ENCODE measurements around the gene TRERF1. TPM values are rescaled to one million over a fixed set of nuclear protein-coding genes. Genes with fewer than 3 reads are reported as not detected.
"Not testable (repeated sequence)": the region's sequence is repeated elsewhere in the genome, so short reads cannot be mapped to it uniquely, and the experiment has no call there.

TRERF1 gene
- total RNA-seq, 1 donor from 2014 or later, result 0.86 TPM

DNA sequence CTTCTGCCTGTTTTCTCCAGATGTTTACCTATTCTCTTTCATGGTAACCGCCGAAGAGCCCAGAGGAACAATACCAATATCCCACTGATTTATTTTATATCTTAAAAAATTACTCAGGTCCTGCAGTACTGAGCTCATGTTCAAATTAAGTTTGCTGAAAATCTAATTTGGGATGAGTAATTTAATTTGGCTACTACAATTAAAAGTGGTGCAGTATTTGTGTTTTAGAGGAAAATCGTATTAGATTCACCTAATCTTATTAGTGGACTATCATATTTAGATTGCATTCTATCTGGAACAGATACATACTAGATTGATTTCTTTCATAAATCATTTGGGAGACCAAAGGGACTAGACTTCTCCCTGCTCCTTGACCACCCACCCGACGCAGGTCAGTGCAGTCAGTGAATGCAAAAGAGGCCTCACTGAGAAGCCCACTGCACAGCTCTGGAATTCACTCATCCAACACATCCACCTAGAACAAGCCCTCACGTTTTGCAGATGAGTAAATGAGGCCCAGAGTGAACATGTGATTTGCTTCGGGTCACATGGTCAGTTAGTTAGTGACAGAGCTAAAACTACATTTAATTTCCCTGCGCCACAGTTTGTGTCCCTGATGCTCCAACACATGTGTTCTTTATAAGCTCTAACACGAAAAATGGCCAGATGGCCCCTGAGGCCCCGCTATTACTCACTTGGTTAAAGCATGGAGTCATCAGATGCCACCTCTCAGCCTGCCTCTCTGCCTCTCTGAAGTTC is 101.8 kb downstream of the TRERF1 start:
- DNase-seq (ENCODE audit: low spot score), result no peak
- intact Hi-C loops (cut with DNase I), result no loop called here

DNA sequence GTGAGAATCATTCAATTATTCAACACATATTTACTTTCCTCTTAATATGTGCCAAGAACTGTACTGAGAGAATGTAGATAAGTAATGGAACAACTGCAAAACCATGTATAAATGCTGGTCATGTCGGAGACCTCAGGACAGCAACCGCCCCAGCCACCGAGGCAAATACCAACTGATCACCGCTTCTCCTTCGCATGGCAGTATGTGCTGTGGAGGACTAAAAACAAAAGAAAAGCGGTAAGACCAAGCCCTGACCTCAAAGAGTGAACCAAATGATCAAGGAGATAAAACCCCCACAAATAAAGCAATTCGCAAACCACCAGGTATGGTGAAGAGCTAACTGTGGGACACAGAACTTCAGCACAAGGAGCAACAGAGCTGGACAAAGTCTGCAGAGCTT is 104.3 kb downstream of the TRERF1 start:
- DNase-seq (ENCODE audit: low spot score), result no peak
- intact Hi-C loops (cut with DNase I), result no loop called here

DNA sequence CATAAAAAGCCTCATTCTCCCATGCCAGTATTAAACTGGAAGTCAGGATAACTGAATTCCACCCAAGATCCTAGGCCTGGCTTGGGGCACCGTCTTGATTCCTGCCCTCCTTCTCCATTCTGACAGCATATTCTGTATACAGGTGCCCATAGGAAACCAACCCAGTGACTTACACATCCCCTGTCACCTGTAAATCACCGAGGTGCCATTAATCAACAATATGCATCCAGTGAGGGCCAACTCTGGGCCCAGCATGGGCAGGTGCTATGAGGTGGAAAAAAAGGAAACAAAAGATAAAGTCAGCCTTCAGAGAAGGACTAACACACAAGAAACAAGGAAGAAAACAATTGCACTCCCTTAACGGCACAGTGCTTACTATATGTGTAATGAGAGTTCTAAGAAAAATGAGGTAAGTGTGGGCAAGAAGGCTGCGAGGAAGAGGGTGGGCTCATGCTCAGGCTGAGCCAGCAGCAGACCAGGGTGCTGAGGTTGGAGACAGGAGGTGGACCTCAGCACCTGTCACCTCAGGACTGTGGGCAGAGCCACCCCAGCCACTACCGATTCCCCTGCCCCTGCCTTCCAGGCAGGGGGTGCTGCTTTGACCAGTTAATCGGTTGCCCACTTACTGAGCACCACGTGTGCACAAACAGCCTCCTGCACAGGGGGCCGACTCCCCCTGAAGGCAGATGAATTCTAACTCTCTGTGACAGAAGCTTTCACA is 105.9 kb downstream of the TRERF1 start:
- intact Hi-C loops (cut with DNase I), result no loop called here
- DNase-seq (ENCODE audit: low spot score), result no peak

DNA sequence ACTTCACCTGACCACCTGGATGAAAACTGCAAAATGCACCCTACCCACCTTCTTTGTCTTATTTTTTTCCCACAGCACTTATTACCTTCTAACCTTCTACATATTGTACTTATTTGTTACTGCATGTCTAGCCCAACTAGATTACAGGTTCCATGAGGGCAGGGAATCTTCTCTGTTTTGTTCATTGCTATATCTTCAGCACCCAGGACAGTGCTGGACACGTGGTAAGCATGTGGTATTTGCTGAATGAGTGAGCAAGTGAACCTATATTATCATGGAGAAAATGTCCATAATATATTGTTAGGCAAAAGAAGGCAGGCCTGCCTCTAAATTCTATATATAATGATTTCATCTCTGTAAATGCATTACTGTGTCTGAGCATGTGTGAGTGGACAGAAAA is 107.0 kb downstream of the TRERF1 start:
- intact Hi-C loops (cut with DNase I), result no loop called here
- no peak for DNase-seq (ENCODE audit: low spot score)

DNA sequence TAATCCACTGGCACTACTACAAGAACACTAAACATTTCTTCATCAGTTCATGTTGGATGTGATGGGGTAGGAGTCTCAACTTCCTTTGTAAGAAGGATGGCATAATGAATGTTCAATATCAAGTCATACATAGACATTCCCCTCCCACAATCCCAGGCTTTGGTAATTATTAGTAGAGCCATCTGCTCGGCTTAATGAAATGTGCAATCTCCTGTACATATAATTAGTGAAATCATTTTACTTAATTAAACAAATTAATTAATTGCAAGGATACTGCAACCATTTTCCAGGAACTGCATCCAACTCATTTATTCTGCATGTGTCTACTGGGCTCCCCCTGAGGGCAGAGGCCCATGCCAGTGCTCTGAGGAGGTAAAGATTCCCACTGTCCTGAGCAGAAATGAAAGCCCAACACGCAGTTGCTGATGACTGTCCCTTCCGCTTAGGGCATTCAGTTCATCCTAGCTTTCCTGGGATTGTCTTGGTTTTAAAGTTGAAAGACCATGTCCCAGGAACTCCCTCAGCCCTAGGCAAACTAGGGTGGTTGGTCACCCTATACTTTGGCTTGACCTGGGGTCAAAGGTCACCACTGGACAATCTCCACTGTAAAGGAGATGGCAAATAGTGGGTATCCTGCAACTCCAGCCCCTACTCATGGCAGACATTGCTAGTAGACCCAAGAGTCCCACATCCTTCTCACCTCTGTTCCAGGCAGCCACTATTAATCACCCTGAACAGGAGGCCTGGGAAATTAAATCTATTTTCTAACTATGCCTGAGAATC is 109.8 kb downstream of the TRERF1 start:
- intact Hi-C loops (cut with DNase I), result no loop called here
- DNase-seq (ENCODE audit: low spot score), result no peak

DNA sequence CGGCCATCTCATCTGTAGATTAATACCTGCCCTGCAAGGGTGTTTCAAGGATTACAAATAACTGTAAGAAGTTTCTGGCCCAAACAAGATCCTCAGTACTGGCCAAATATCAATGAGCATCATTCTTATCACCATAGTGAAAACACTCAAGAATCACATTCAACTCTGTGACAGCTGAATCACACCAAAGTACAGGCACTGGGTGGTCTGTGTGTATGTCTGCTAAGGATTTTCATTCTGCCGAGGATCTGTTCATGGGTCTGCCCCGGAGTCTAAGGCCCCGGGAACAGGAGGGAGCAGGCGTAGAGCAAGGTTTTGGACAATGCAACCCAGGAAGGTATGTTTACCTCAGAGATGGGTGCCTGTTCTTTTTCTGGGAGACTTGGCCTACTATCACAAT is 110.5 kb downstream of the TRERF1 start:
- intact Hi-C loops (cut with DNase I), result no loop called here
- DNase-seq (ENCODE audit: low spot score), result no peak

DNA sequence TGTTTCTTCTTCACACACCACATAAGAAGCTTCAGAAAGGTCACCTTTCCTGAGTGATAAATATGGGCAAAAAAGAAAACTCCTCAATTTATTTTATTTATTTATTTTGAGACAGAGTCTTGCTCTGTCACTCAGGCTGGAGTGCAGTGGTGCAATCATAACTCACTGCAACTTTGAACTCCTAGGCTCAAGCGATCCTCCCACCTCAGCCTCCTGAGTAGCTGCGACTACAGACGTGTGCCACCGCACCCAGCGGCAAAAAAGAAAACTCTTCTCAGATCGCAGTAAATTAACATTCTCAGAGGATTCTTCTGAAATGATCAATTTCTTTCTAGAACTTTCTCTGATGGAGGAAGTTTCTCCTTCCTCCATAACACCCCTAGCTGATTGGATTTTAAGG is 111.2 kb downstream of the TRERF1 start:
- DNase-seq (ENCODE audit: low spot score), result no peak
- intact Hi-C loops (cut with DNase I), result no loop called here

DNA sequence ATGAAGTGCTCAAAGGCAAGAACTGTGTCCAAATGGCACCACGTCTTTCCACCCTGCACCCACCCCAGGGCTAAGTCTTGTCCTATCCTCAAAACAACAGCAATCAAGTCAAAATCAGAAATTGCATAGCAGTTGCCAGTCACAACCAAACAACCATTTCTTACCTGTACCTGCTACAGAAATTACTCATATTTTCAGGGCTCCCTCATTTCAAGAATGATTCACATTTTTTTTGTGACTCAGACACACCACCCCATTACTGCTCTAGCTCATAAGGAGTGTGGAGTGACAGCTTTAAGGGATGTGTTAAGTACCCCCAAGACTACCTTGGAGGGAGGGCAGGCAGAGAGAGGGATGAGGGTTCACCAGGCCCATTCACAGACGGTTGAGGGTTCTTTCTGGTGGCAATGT is 111.7 kb downstream of the TRERF1 start:
- intact Hi-C loops (cut with DNase I), result no loop called here
- no peak for DNase-seq (ENCODE audit: low spot score)

DNA sequence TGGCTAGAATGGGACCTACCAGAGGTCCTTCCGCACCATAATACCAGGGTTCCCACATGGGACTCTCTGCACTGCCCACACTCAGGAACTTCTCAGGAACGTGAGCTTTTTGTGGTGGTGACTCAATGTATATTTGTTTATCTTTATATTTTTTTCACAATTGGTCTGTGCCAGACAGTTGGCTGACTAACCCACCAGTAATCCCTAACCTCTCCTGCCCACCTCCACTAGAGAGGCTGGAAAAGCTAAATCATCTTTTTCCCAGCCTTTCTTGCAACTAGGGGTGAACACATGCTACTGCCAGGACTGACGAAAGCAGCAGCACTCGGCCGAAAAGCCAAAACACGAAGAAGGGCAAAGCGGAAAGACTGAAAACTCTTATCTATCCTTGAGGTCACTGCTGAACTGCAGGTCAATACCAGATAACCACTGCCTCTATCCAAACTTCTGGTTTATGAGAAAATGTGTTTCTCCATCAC is 112.9 kb downstream of the TRERF1 start:
- intact Hi-C loops (cut with DNase I), result no loop called here
- no peak for DNase-seq (ENCODE audit: low spot score)

DNA sequence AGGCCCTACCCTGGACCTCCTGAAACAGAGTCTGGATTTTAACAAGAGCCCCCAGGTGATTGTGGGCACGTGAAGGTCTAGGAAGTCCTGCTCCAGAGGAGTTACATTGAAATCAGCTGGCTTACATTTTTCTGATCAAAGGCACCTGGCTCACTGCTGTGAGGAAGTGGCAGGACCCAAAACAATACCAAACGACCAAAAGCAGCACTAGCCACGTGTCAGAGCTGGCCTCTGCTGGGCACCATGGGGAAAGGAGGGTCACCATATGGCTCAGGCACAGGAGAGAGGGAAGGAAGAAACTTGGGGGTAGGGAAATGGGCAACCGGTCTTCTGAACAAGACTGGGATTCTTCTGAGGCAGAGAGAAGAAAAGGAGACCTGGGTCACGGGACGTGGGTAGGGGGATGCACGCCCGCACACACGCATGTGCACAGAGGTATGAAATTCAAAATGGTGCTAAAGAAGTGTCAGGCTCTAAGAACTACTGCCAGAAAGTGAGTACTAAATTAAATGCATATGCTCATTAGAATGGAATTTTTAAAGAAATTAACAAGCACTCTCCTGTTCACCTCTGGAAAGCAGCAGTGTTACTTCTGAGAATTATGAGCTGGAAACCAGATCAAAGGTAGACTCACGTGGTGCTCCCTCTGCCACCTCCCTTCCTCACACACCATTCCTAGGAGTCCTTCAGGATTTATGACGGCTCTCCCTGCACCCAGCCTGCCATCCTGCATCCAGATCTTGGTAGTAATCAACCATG is 113.6 kb downstream of the TRERF1 start:
- intact Hi-C loops (cut with DNase I), result no loop called here
- DNase-seq (ENCODE audit: low spot score), result no peak

DNA sequence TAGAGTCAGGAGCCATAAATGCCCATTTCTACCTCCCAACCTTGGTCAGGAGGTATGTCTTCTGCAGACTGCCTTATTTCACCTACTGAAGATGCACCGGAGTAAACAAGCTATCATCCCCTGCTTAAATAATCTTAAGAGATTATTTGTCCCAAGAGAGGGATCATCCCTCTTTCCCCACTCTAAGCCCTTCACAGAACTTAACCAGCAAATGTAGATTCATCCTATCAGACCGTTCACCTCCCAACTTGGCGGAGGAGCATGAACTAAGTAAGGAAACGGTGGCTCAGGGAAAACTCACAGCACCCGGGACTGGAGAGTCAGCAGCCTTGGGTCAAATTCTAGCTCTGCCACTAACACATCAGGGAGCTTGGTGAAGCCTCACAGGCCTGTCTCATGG is 115.3 kb downstream of the TRERF1 start:
- intact Hi-C loops (cut with DNase I), result no loop called here
- no peak for DNase-seq (ENCODE audit: low spot score)

DNA sequence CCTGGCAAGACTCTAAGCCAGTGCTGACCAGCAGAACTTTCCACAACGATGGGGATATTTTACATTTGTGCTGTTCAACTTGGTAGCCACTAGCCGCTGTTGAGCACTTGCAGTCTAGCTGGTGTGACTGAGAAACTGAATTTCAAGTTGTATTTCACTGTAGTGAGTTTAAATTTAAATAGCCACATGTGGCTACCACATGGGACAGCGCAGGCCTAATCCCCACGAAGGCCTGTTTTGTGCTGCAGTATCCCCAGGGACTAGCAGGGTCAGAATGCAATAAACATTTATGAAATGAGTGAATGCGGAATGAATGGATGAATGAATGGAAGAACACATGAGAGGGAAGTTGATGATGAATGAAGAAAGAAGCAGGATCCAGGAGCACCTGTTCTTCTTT is 115.8 kb downstream of the TRERF1 start:
- intact Hi-C loops (cut with DNase I), result no loop called here
- no peak for DNase-seq (ENCODE audit: low spot score)

DNA sequence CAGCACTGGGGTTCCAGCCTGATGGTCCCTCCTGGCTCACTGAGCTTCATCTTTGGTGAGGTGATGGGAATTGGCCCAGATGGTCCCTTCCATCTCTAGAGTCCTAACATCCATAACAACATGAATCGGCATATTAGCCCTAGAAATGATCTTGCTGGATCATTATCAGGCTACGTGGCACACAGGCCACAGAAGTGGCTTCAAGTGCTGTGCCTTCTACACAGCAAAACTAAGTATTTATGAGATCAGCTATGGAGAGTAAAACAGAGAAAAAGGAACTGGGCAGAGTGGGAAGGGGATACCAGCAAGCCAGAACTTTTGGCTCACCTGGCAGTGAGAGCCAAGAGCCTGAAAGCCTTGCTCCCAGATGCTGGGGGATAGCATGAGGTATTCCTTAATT is 116.9 kb downstream of the TRERF1 start:
- intact Hi-C loops (cut with DNase I), result no loop called here
- no peak for DNase-seq (ENCODE audit: low spot score)

DNA sequence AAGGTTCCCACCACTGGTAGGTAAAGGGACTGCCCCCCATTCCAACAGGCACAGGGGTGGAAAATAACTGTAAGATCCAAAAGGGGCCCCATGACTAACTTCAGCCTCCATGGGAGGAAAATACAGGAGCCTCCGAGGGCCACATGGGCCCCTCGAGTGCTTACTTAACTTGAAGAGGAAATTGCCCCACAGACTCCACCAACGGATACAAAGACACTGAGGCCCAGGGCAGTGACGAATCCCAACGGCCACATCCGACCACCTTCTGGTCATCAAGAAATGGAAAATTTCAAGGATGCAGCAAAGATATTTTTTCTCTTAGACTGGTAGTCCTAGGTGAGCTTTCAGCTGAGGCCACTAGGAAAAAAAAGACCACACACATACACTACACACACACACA is 118.1 kb downstream of the TRERF1 start:
- DNase-seq (ENCODE audit: low spot score), result no peak
- intact Hi-C loops (cut with DNase I), result no loop called here

DNA sequence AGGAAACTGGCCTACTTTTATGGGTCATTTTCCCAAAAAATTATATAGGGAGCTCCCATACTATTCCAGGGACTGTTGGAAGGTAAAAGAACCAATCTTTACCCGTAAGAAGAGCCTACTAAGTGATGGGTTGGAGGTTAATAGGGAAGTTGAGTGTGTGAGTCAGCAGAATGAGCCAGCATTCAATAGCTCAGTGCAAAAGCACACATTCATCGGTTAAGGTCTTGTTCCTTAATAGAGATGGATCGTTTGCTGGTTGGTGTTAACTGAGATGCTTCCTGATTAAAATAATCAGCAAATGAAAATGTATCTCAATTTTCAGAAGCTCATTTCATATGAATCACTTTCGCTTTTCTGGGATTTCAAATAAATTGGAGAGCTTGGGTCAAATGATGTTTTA is 118.8 kb downstream of the TRERF1 start:
- intact Hi-C loops (cut with DNase I), result no loop called here
- DNase-seq (ENCODE audit: low spot score), result no peak

DNA sequence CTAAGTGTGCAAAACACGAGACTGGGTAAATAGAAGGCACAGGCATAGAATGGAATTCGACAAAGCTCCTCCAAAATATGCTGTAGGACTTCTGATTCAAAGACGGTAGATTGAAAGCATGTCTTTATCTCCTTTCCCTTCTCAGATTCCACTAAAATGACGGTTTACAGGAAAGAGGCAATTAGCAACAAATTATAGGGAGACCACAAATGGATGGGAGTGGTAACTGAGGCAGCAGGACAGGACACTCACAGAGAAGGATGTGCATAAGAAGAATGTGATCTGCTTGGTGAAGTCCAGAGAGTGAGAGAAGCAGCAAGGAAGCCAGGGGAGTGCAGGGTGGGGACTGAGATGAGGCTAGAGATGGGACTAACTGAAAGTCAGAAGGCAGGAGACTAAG is 120.7 kb downstream of the TRERF1 start:
- intact Hi-C loops (cut with DNase I), result no loop called here
- no peak for DNase-seq (ENCODE audit: low spot score)

DNA sequence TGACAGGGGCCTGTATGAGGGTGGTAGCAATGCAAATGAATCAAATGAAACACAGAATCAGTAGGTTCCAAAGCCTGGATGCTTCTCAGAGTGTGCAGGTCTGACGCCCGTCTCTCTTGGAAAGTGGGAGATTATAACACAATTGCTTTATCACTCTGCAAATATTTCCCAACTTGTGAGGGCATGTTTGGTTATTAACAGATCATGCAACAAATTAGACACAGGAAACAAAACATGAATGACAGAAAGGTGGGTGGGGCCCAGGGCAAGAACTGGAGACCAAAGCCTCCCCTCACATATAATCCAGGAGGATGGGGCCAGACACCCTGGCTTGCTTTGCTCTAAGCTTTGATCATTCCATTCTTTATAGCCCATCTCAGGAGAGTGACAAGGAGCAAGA is 125.5 kb downstream of the TRERF1 start:
- intact Hi-C loops (cut with DNase I), result no loop called here
- DNase-seq (ENCODE audit: low spot score), result no peak

DNA sequence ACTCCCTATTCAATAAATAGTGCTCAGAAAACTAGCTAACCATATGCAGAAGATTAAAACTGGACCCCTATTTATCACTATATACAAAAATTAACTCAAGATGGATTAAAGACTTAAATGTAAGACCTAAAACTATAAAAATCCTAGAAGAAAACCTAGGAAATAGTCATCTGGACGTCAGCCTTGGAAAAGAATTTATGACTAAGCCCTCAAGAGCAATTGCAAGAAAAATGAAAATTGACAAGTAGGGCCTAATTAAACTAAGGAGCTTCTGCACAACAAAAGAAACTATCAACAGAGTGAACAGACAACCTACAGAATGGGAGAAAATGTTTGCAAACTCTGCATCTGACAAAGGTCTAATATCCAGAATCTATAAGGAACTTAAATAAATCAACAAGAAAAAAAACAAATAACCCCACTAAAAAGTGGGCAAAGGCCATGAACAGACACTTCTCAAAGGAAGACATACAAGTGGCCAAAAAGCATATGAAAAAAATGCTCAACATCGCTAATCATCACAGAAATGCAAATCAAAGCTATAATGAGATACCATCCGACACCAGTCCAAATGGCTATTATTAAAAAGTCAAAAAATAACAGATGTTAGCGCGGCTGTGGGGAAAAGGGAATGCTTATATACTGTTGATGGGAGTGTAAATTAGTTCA is 126.9 kb downstream of the TRERF1 start:
- DNase-seq (ENCODE audit: low spot score); intact Hi-C loops (cut with DNase I): not testable (repeated sequence)

DNA sequence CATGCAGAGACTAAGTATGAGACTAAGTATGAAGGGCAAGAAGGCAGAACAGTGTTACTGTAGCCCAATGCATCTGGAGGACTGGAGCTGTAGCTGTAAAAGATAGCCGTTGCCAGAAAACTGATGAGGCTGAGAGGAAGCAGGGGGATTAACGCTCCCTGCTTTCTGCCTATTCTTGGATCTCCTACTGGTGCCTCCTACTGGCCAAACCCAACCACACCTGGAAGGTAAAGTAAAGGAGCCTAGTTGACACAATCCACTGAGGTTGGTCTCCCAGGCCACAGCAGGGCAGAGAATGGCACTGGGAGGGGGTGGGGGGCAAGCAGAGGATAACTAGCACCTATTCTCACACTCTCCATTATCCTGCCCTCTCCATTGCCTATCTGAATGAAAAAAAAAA is 129.1 kb downstream of the TRERF1 start:
- intact Hi-C loops (cut with DNase I), result no loop called here
- DNase-seq (ENCODE audit: low spot score), result no peak
